ENCODE data around the gene PPP1R14D. TPM values are rescaled to one million over a fixed set of nuclear protein-coding genes. Genes with fewer than 3 reads are reported as not detected.

PPP1R14D gene
- total and polyA plus RNA-seq, 2 experiments from 2014 or later = not detected

GRCh38 chr15:40847223-40847961 is 18.9 kb upstream of the PPP1R14D start:
- no peak for DNase-seq
- no peak overlapping the region for H3K27ac ChIP-seq
- peaks cover 13% of the 10 kb centered on the region; the same call in 1 of the 2 replicates for H3K27me3 ChIP-seq (replicated peaks; ENCODE audit: insufficient read depth)
- H3K9me2 ChIP-seq (ENCODE audit: insufficient read depth) = no peaks in the 10 kb centered on the region
- TF ChIP-seq EZH2phosphoT487 (IDR thresholded peaks at IDR 0.05; ENCODE audit: insufficient read depth, low read depth) (no peak), EZH2 (IDR thresholded peaks at IDR 0.05; ENCODE audit: insufficient read depth, poor library complexity, severe bottlenecking) (no peak)
- H3F3A ChIP-seq (ENCODE audit: insufficient read depth) = no peaks in the 10 kb centered on the region
- no peak overlapping the region for H3K4me2 ChIP-seq (ENCODE audit: unreplicated experiment)
- no peak overlapping the region for H3K9ac ChIP-seq
- H3K79me2 ChIP-seq (ENCODE audit: insufficient read depth) = no peaks in the 10 kb centered on the region
- no peaks in the 10 kb centered on the region for H3K36me3 ChIP-seq (ENCODE audit: low read depth)
- H3K4me1 ChIP-seq (ENCODE audit: insufficient read depth) = no peaks in the 10 kb centered on the region
- H4K20me1 ChIP-seq (ENCODE audit: insufficient read depth) = no peaks in the 10 kb centered on the region
- 84 to 95% methylated on average over 7 of the region's 7 CpGs for WGBS, 2 experiments (ENCODE audit: low coverage in 1 of 2, low lambda C conversion rate in 2 of 2, missing lambda C conversion rate in 2 of 2)
- no peak overlapping the region for H3K4me3 ChIP-seq
- no peak overlapping the region for H2AFZ ChIP-seq
- in situ Hi-C loops (cut with MboI) = no loop called here
- H3K9me3 ChIP-seq (ENCODE audit: low read depth) = no peaks in the 10 kb centered on the region

GRCh38 chr15:40846841-40847222 is 18.3 kb upstream of the PPP1R14D start:
- H2AFZ ChIP-seq = no peak overlapping the region
- H4K20me1 ChIP-seq (ENCODE audit: insufficient read depth) = no peaks in the 10 kb centered on the region
- no peaks in the 10 kb centered on the region for H3K9me2 ChIP-seq (ENCODE audit: insufficient read depth)
- peak; percentile 55 for DNase-seq
- H3K27me3 ChIP-seq (replicated peaks; ENCODE audit: insufficient read depth) = peaks cover 13% of the 10 kb centered on the region; the same call in 1 of the 2 replicates
- H3K4me1 ChIP-seq (ENCODE audit: insufficient read depth) = no peaks in the 10 kb centered on the region
- no peak overlapping the region for H3K27ac ChIP-seq
- in situ Hi-C loops (cut with MboI) = no loop called here
- no peak overlapping the region for H3K9ac ChIP-seq
- H3K9me3 ChIP-seq (ENCODE audit: low read depth) = no peaks in the 10 kb centered on the region
- no peaks in the 10 kb centered on the region for H3F3A ChIP-seq (ENCODE audit: insufficient read depth)
- TF ChIP-seq EZH2 (IDR thresholded peaks at IDR 0.05; ENCODE audit: insufficient read depth, poor library complexity, severe bottlenecking) (no peak), EZH2phosphoT487 (IDR thresholded peaks at IDR 0.05; ENCODE audit: insufficient read depth, low read depth) (no peak)
- H3K36me3 ChIP-seq (ENCODE audit: low read depth) = no peaks in the 10 kb centered on the region
- no peak overlapping the region for H3K4me3 ChIP-seq
- H3K4me2 ChIP-seq (ENCODE audit: unreplicated experiment) = no peak overlapping the region
- no peaks in the 10 kb centered on the region for H3K79me2 ChIP-seq (ENCODE audit: insufficient read depth)

GRCh38 chr15:40845511-40846284 is 17.2 kb upstream of the PPP1R14D start:
- H3F3A ChIP-seq (ENCODE audit: insufficient read depth) = no peaks in the 10 kb centered on the region
- H3K79me2 ChIP-seq (ENCODE audit: insufficient read depth) = no peaks in the 10 kb centered on the region
- no peak for DNase-seq
- H3K9me2 ChIP-seq (ENCODE audit: insufficient read depth) = no peaks in the 10 kb centered on the region
- no peak for TF ChIP-seq EZH2 (IDR thresholded peaks at IDR 0.05; ENCODE audit: insufficient read depth, poor library complexity, severe bottlenecking)
- no peak for TF ChIP-seq EZH2phosphoT487 (IDR thresholded peaks at IDR 0.05; ENCODE audit: insufficient read depth, low read depth)
- WGBS, 2 experiments (ENCODE audit: low coverage in 1 of 2, low lambda C conversion rate in 2 of 2, missing lambda C conversion rate in 2 of 2) = 87% methylated on average over 8 of the region's 8 CpGs
- in situ Hi-C loops (cut with MboI) = no loop called here
- H3K9ac ChIP-seq = no peak overlapping the region
- H3K4me3 ChIP-seq = no peak overlapping the region
- H3K27me3 ChIP-seq (replicated peaks; ENCODE audit: insufficient read depth) = peaks cover 13% of the 10 kb centered on the region; the same call in 1 of the 2 replicates
- no peaks in the 10 kb centered on the region for H3K9me3 ChIP-seq (ENCODE audit: low read depth)
- no peaks in the 10 kb centered on the region for H3K36me3 ChIP-seq (ENCODE audit: low read depth)
- no peak overlapping the region for H2AFZ ChIP-seq
- no peak overlapping the region for H3K27ac ChIP-seq
- no peaks in the 10 kb centered on the region for H4K20me1 ChIP-seq (ENCODE audit: insufficient read depth)
- H3K4me2 ChIP-seq (ENCODE audit: unreplicated experiment) = no peak overlapping the region
- no peaks in the 10 kb centered on the region for H3K4me1 ChIP-seq (ENCODE audit: insufficient read depth)

GRCh38 chr15:40845036-40845435 is 16.5 kb upstream of the PPP1R14D start:
- in situ Hi-C loops (cut with MboI) = no loop called here
- Histone ChIP-seq H3K4me2 (ENCODE audit: unreplicated experiment) (peak overlapping the region; percentile 30), H2AFZ (peak overlapping the region; percentile 51), H3K79me2 (ENCODE audit: insufficient read depth) (no peaks in the 10 kb centered on the region), H3K9ac (no peak overlapping the region), H3K36me3 (ENCODE audit: low read depth) (no peaks in the 10 kb centered on the region), H3K27me3 (replicated peaks; ENCODE audit: insufficient read depth) (peaks cover 13% of the 10 kb centered on the region; the same call in 1 of the 2 replicates), H3F3A (ENCODE audit: insufficient read depth) (no peaks in the 10 kb centered on the region), H3K4me3 (peak overlapping the region; percentile 43; the same call in 1 of the 2 replicates), H3K9me2 (ENCODE audit: insufficient read depth) (no peaks in the 10 kb centered on the region), H3K27ac (no peak overlapping the region), H4K20me1 (ENCODE audit: insufficient read depth) (no peaks in the 10 kb centered on the region), H3K9me3 (ENCODE audit: low read depth) (no peaks in the 10 kb centered on the region), H3K4me1 (ENCODE audit: insufficient read depth) (no peaks in the 10 kb centered on the region)
- no peak for DNase-seq
- TF ChIP-seq EZH2 (IDR thresholded peaks at IDR 0.05; ENCODE audit: insufficient read depth, poor library complexity, severe bottlenecking) = no peak
- TF ChIP-seq EZH2phosphoT487 (IDR thresholded peaks at IDR 0.05; ENCODE audit: insufficient read depth, low read depth) = no peak
- WGBS, 2 experiments (ENCODE audit: low coverage in 1 of 2, low lambda C conversion rate in 2 of 2, missing lambda C conversion rate in 2 of 2) = 55 to 62% methylated on average over 10 to 12 of the region's 12 CpGs

Measured in GM23248 (cell line).